IPS-15b (cell line): ENCODE results near the gene RNF19B.

Experiments used
- H3K27me3 ChIP-seq: one replicate; pipeline ENCODE4 v1.6.1; 2013; ENCODE audit warnings: low read length; ENCODE audit not compliant: control insufficient read depth, insufficient read depth
- H3K36me3 ChIP-seq: one replicate; pipeline ENCODE4 v1.6.1; 2013; ENCODE audit warnings: low read length; ENCODE audit not compliant: control insufficient read depth, insufficient read depth
- H3K4me1 ChIP-seq: one replicate; pipeline ENCODE4 v1.6.1; 2013; ENCODE audit warnings: mild to moderate bottlenecking, low read length; ENCODE audit not compliant: control insufficient read depth, insufficient read depth
- H3K4me3 ChIP-seq: one replicate; pipeline ENCODE4 v1.5.1; 2013; ENCODE audit warnings: low read depth, low read length
- H3K9ac ChIP-seq: one replicate; pipeline ENCODE4 v1.6.1; 2013; ENCODE audit warnings: low read depth, mild to moderate bottlenecking, low read length
- H3K9me3 ChIP-seq: one replicate; pipeline ENCODE4 v1.6.1; 2013; ENCODE audit warnings: mild to moderate bottlenecking, low read length; ENCODE audit not compliant: control insufficient read depth, insufficient read depth

The RNF19B gene

GRCh38 chr1:32886828-32887414 is 77.7 kb downstream of the RNF19B start:
- no peaks in the 10 kb centered on the region for H3K4me1 ChIP-seq
- H3K9ac ChIP-seq: no peak overlapping the region
- no peak overlapping the region for H3K4me3 ChIP-seq
- no peaks in the 10 kb centered on the region for H3K36me3 ChIP-seq
- no peaks in the 10 kb centered on the region for H3K9me3 ChIP-seq
- peaks cover 71% of the 10 kb centered on the region for H3K27me3 ChIP-seq
